Measurements from ENCODE around the gene EGF.
"Not testable (repeated sequence)": the region's sequence is repeated elsewhere in the genome, so short reads cannot be mapped to it uniquely, and the experiment has no call there.

EGF gene

GRCh38 chr4:109998867-109999584 is 86.3 kb downstream of the EGF start:
- no peak for DNase-seq

GRCh38 chr4:109999585-109999912 is 86.9 kb downstream of the EGF start:
- DNase-seq, result no peak

- no peak for DNase-seq
Measured at GRCh38 chr4:110002326-110002725, 89.6 kb downstream of the EGF start.

GRCh38 chr4:110003401-110004187 is 90.9 kb downstream of the EGF start:
- no peak for DNase-seq

DNA sequence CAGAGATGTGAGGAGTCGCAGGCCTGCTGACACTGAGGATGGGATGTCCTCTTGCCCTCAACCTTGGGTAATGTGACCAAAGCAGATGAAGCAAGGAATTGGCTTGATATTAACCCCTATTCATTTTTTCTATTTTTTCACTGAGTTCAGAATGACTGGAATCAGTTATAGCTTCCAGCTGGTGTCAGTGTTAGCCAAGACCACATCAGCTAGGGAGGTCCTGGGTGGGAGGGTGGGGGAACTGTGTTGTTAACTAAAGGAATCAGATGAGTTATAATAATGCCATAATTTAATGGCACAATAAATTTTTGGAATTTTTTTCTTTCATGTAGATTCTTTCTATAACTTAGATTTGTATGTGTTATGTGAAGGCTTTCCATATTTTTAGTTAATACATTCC is 91.9 kb downstream of the EGF start:
- DNase-seq, result no peak

DNA sequence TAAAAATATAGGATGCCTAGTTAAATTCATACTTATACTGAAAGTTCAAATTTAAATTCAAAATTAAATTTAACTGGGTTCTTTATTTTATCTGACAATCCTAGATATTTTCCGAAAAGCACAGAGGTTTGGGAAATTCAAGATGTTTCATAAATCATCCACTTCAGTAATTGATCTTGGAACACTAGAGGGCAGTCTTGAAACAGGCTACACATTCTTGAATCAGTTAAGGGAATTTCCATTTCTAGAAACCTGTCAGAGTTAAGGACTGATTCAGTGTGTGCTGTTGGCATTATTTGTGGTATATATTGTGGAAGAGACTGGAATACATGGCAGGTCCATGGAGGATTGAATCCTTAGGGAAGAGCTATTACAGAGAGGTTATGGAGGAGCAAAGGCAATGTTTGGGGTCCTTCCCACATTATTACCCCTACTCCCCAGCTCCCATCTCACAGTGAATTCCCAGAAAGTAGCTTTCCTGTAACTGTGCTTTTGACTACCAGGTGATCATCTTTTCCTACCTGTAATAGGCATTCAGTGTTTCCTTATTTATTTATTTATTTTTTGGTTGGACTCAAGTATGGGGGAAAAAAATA is 92.9 kb downstream of the EGF start:
- no peak for DNase-seq

DNA sequence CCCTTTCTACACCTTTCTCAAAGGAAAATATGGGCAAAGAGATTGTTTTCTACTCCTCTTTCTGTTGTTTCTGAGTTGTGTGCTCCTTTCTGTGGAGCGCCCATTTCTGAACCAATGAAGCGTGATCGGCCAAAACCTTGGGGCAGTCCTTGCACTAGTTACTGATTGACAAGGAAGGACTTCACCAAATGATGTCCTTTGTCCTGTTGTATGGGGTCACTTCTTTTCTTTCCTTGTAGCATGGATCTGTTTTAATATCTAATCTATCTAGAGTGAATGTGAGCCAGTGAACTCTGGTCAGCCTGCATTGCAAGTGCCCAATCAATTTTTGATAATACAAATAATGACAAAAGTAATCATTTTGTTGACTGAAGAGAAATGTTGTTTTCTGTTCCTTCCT is 94.5 kb downstream of the EGF start:
- DNase-seq, result no peak

- no peak for DNase-seq
Measured at GRCh38 chr4:110008540-110008939, 95.9 kb downstream of the EGF start.

GRCh38 chr4:110009550-110009949 is 96.9 kb downstream of the EGF start:
- DNase-seq, result no peak

GRCh38 chr4:110010797-110011196 is 98.1 kb downstream of the EGF start:
- no peak for DNase-seq

- no peak for DNase-seq
Measured at GRCh38 chr4:110012917-110013316, 100.2 kb downstream of the EGF start.

- DNase-seq, result no peak
Measured at GRCh38 chr4:110014233-110014632, 101.5 kb downstream of the EGF start.

DNA sequence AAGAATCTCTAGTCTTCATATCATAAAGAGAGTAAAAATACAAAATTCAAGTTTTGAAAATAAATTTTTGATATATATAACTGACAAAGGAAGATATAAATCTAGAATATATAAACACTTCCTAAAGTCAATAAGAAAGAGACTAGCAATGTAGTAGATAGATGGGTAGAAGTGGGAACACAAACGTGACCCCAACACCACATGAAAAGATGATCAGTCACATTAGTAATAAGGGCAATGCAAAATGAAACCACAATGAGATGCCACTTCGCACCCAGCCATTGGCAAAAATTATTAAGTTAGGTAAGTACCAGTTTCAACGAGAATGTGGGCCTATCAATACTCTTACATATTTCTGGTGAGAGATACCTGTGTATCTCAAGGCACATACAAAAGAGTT is 106.5 kb downstream of the EGF start:
- no peak for DNase-seq

DNA sequence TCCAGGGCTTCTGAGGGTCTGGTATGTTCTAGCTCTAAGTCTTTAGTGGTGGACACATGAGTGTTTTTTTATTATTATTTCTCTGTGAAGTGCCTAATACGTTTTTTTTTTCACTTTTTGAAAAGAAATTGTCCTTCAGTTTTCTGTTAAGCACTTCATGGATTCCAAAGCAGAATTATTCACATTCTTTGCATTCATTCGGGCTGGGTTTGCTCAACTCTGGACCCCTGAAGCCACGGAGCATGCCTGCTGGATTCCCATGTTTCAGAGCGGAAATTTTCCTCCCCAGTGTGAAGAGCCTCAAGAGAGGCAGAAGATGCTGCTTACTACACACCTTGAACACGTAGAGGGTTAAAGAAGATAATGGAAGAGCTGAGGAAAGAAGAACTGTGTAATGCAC is 107.5 kb downstream of the EGF start:
- no peak for DNase-seq

DNA sequence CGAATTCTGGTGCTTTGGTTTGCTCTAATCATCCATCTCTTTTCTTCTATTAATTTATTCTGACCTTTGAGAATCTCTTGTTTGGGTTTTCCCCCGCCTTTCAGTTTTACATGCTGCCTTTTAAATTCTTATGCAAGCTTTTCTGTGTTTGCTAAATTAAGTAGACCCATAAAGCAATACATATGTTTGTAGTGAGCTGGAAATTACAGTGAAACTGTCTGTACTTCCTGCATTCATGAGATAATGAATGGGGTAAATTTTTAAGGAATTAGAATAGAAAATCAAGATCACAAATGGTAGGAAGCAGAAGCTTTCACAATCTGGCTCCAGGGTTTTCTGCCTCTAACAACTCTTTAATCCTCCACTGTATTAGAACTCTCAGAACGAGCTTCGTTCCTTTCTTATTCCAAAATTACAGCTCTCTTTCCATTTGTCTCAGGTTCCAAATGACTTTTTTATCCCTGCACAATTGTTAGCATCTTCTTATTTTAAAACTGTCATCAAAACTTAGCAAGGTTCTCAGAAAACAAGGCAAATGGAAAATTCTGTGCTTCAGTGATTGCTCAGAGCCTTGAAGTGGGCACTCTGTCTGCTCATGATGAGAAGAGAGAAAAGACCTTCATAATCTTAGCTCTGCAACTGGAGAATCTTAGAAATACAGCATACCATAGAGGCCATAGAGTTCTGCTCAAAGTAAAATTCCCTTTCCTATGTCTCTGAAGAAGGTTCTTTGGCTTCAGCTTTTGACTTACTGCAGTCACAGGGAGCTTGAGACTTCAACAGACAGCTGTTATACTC is 108.2 kb downstream of the EGF start:
- DNase-seq, result no peak

GRCh38 chr4:110022457-110022856 is 109.8 kb downstream of the EGF start:
- DNase-seq, result no peak

- no peak for DNase-seq
Measured at GRCh38 chr4:110025056-110025455, 112.4 kb downstream of the EGF start.

DNA sequence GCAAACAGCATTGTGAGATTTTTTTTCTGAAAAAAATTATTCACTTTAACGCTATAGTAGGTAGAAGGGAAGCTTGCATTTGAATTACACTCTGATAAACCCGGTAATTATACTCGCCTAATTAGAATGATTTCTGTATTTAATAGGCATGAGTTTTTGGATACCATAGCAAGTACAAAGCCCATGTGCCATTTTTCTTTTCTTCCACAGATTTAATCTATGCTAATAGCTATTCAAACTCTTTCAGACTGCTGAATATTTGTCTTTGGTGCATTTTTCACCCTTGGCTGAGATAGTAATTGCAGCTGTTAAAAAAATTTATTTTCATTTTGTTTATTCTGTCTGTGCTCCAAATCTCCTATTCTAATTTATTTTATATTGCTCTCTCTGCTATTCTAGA is 113.0 kb downstream of the EGF start:
- DNase-seq, result no peak

GRCh38 chr4:110032603-110033002 is 119.9 kb downstream of the EGF start:
- DNase-seq, result no peak

DNA sequence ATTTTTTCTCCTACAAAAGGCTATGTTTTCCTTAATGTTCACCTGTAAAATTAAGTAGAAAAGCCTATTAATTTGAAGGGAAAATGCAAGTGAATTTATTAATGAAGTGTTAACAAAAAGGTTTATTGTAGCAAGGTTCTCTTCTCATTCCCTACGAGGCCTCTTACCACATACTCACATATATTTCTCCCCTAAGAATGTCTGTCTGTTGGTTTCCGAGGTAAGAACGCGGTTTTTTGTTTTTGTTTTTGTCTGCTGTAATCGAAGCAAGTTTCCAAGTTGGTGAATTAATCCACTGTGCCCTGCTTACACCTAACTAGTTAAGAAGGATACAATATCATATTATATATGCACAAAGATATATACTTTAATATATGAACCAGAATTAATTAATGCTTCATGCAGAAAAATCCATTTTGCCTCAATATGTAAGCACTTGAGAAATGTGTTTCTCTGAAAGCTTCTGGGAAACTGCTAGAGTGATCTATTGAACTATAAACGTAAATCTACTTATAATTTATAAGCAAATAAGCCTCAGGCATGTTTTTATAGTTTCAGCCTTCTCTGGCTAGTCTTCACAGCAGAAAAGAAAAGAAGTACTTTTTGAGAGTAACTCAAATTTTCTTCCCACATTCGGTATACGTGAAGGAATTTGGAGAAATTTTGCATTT is 120.8 kb downstream of the EGF start:
- no peak for DNase-seq

GRCh38 chr4:110034026-110034393 is 121.3 kb downstream of the EGF start:
- DNase-seq, result no peak

DNA sequence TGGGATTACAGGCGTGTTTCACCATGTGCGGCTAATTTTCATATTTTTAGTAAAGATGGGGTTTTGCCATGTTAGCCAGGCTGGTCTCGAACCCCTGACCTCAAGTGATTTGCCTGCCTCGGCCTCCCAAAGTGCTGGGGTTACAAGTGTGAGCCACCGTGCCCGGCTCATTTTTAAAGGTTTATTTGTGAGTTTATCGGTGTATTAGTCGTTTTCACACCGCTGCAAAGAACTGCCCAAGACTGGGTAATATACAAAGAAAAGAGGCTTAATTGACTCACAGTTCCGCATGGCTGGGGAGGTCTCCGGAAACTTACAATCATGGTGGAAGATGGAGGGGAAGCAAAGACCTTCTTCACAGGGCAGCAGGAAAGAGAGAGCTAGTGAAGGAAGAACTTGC is 126.5 kb downstream of the EGF start:
- not testable (repeated sequence) for DNase-seq

- no peak for DNase-seq
Measured at GRCh38 chr4:110041735-110042134, 129.1 kb downstream of the EGF start.

Measured in activated naive CD4-positive, alpha-beta T cell (primary cell).